HepG2 (cell line): Measurements from ENCODE around the gene HEPACAM. TPM values are rescaled to one million over a fixed set of nuclear protein-coding genes. Genes with fewer than 3 reads are reported as not detected.

ENCODE experiments used
- ARID4A ChIP-seq: sonication (generic); formaldehyde crosslinking; IDR thresholded peaks from 2 replicates; pipeline ENCODE4 v1.5.0; 2020; ENCODE audit warnings: mild to moderate bottlenecking, missing genetic modification reagents, borderline replicate concordance
- ARNT2 ChIP-seq: sonication (generic); formaldehyde crosslinking; IDR thresholded peaks from 2 replicates; pipeline ENCODE4 v1.8.0; 2022; ENCODE audit warnings: mild to moderate bottlenecking, low read depth, missing genetic modification reagents, moderate library complexity
- FOXA3 ChIP-seq: IDR thresholded peaks from 2 replicates; pipeline ENCODE4 v1.6.1; 2016; ENCODE audit warnings: missing genetic modification reagents, missing compliant biosample characterization
- GABPA ChIP-seq, 2 experiments: IDR thresholded peaks; 2 replicates each; pipeline ENCODE4 v1.6.1; 2011 to 2016; ENCODE audit warnings: low read depth in 2 of 2, low read length in 1 of 2, missing biosample characterization in 1 of 2, missing genetic modification characterization in 1 of 2
- GZF1 ChIP-seq: sonication (generic); formaldehyde crosslinking; IDR thresholded peaks from 2 replicates; pipeline ENCODE4 v1.5.1; 2020; ENCODE audit warnings: mild to moderate bottlenecking, missing genetic modification reagents
- PHF20 ChIP-seq: sonication (generic); formaldehyde crosslinking; IDR thresholded peaks from 2 replicates; pipeline ENCODE4 v1.5.0; 2020; ENCODE audit warnings: mild to moderate bottlenecking, missing genetic modification reagents
- ZBTB44 ChIP-seq: sonication (generic); formaldehyde crosslinking; IDR thresholded peaks from 2 replicates; pipeline ENCODE4 v1.4.0; 2020; ENCODE audit warnings: missing genetic modification reagents
- ZC3H13 ChIP-seq: sonication (generic); formaldehyde crosslinking; IDR thresholded peaks from 2 replicates; pipeline ENCODE4 v1.8.1; 2023; ENCODE audit warnings: mild to moderate bottlenecking, missing genetic modification reagents, moderate library complexity
- ZMYM3 ChIP-seq: sonication (generic); formaldehyde crosslinking; IDR thresholded peaks from 2 replicates; pipeline ENCODE4 v1.5.1; 2020; ENCODE audit warnings: mild to moderate bottlenecking, missing genetic modification reagents
- ZNF501 ChIP-seq: sonication (generic); formaldehyde crosslinking; IDR thresholded peaks from 2 replicates; pipeline ENCODE4 v1.5.1; 2020; ENCODE audit warnings: mild to moderate bottlenecking, moderate library complexity, missing genetic modification reagents
- ZNF746 ChIP-seq: sonication (generic); formaldehyde crosslinking; IDR thresholded peaks from 2 replicates; pipeline ENCODE4 v1.8.0; 2022; ENCODE audit warnings: mild to moderate bottlenecking, missing genetic modification reagents
- ZSCAN9 ChIP-seq: IDR thresholded peaks from 2 replicates; pipeline ENCODE4 v1.6.1; 2016; ENCODE audit warnings: borderline replicate concordance
- polyA plus RNA-seq, 8 experiments: library from polyadenylated mRNA; depleted of rRNA in 3 of 8; stranded (reverse) in 7 of 8; unstranded in 1 of 8; fragments of >200 nt; fragmentation: Illumina TruSeq in 4 of 8; extraction: Trizol in 4 of 8; gene quantifications; 2 replicates each; pipeline versions ENCODE4 v1.2.1 to v1.2.3, GENCODE V29; 2011 to 2016; ENCODE audit warnings: low read depth in 4 of 8, missing spikeins in 1 of 8, mixed read lengths in 1 of 8; ENCODE audit not compliant: insufficient read depth in 1 of 8
- total RNA-seq, 5 experiments: library from RNA; depleted of rRNA; stranded (reverse); fragments of >200 nt; fragmentation: Illumina TruSeq; extraction: Trizol; gene quantifications; 2 replicates each; pipeline ENCODE4 v1.2.3, GENCODE V29; 2016; ENCODE audit warnings: low read depth in 1 of 5
- TF ChIP-seq, protein P1 (sequence below): sonication (generic); formaldehyde crosslinking; IDR thresholded peaks from 2 replicates; pipeline ENCODE4 v1.4.0; 2020; ENCODE audit warnings: mild to moderate bottlenecking, missing genetic modification reagents, borderline replicate concordance
- TF ChIP-seq, protein P2 (sequence below): sonication (generic); formaldehyde crosslinking; IDR thresholded peaks from 2 replicates; pipeline ENCODE4 v1.4.0; 2020; ENCODE audit warnings: missing genetic modification reagents

Gene HEPACAM
- total and polyA plus RNA-seq, 2 of the 13 experiments (the other 11 are each of a cell fraction or from before 2014, with no cell fraction given) = 66.9 to 121 TPM

DNA sequence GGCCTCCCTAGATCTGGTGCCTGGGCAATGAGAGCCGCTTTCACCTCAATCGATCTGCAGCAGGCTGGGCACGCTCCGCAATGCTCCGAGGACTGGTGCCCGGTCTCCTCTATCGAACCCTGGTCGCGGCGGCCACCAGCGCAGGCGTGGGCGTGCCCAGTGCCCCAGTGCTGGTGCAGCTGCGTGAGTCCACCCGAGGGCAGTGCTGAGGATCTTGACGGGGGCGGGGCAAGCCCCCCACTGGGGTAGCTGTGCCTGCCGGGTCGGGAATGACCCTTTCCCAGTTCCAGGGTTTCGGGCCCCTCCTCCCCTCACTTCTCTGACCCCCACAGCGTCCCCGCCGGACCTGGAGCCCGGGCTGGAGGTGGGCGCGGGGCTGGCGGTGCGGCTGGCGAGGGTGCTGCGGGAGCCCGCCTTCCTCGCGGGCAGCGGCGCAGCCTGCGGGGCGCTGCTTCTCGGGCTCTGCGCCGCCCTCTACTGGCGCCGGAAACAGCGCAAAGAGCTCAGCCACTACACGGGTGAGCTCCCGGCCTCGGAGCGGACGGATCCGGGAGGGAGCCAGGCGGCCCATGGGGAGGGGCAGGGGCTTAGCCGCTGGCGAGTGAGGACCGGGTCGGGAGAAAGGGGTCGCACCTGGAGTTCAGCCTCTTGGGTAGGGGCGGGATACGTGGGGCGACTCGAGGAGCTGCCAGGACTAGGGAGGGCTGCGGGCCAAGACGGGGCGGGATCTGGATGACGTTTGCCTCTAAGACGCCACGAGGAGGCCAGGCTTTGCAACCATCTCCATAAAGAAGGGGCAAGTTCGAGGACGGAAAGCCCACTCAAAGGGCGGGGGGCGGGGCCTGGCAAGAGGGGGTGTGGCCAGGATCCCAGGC, 59.7 kb downstream of the HEPACAM start (continued):
- TF ChIP-seq, protein P1, sequence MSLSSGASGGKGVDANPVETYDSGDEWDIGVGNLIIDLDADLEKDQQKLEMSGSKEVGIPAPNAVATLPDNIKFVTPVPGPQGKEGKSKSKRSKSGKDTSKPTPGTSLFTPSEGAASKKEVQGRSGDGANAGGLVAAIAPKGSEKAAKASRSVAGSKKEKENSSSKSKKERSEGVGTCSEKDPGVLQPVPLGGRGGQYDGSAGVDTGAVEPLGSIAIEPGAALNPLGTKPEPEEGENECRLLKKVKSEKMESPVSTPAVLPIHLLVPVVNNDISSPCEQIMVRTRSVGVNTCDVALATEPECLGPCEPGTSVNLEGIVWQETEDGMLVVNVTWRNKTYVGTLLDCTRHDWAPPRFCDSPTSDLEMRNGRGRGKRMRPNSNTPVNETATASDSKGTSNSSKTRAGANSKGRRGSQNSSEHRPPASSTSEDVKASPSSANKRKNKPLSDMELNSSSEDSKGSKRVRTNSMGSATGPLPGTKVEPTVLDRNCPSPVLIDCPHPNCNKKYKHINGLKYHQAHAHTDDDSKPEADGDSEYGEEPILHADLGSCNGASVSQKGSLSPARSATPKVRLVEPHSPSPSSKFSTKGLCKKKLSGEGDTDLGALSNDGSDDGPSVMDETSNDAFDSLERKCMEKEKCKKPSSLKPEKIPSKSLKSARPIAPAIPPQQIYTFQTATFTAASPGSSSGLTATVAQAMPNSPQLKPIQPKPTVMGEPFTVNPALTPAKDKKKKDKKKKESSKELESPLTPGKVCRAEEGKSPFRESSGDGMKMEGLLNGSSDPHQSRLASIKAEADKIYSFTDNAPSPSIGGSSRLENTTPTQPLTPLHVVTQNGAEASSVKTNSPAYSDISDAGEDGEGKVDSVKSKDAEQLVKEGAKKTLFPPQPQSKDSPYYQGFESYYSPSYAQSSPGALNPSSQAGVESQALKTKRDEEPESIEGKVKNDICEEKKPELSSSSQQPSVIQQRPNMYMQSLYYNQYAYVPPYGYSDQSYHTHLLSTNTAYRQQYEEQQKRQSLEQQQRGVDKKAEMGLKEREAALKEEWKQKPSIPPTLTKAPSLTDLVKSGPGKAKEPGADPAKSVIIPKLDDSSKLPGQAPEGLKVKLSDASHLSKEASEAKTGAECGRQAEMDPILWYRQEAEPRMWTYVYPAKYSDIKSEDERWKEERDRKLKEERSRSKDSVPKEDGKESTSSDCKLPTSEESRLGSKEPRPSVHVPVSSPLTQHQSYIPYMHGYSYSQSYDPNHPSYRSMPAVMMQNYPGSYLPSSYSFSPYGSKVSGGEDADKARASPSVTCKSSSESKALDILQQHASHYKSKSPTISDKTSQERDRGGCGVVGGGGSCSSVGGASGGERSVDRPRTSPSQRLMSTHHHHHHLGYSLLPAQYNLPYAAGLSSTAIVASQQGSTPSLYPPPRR (CRISPR knock-in tag) = 0 out of 2 replicates have a peak, but pooled peaks have one; percentile 30
- TF ChIP-seq ZC3H13 (CRISPR knock-in tag) (no peak), GZF1 (CRISPR knock-in tag) (peak; percentile 70; the same call in 1 of the 2 replicates), ARNT2 (CRISPR knock-in tag) (peak; percentile 49; the same call in 1 of the 2 replicates), ZNF501 (CRISPR knock-in tag) (0 out of 2 replicates have a peak, but pooled peaks have one; percentile 20), PHF20 (CRISPR knock-in tag) (0 out of 2 replicates have a peak, but pooled peaks have one; percentile 14), ZNF746 (no peak), ZSCAN9 (CRISPR knock-in tag) (no peak; the same call in 1 of the 2 replicates), ZMYM3 (peak; percentile 72), ARID4A (CRISPR knock-in tag) (peak; percentile 60; the same call in 1 of the 2 replicates), FOXA3 (CRISPR knock-in tag) (peak; percentile 23; the same call in 1 of the 2 replicates), ZBTB44 (CRISPR knock-in tag) (0 out of 2 replicates have a peak, but pooled peaks have one; percentile 31), GABPA (IDR thresholded peaks at IDR 0.05; ENCODE audit: low read depth, low read length) (peak; percentile 12; the same call in 1 of the 2 replicates), GABPA (CRISPR knock-in tag; IDR thresholded peaks at IDR 0.05; ENCODE audit: low read depth) (peak; percentile 65; the same call in 1 of the 2 replicates)
- TF ChIP-seq, protein P2, sequence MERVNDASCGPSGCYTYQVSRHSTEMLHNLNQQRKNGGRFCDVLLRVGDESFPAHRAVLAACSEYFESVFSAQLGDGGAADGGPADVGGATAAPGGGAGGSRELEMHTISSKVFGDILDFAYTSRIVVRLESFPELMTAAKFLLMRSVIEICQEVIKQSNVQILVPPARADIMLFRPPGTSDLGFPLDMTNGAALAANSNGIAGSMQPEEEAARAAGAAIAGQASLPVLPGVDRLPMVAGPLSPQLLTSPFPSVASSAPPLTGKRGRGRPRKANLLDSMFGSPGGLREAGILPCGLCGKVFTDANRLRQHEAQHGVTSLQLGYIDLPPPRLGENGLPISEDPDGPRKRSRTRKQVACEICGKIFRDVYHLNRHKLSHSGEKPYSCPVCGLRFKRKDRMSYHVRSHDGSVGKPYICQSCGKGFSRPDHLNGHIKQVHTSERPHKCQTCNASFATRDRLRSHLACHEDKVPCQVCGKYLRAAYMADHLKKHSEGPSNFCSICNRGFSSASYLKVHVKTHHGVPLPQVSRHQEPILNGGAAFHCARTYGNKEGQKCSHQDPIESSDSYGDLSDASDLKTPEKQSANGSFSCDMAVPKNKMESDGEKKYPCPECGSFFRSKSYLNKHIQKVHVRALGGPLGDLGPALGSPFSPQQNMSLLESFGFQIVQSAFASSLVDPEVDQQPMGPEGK (CRISPR knock-in tag) = peak; percentile 90
